ENCODE results near the gene PEPD.

PEPD gene

DNA sequence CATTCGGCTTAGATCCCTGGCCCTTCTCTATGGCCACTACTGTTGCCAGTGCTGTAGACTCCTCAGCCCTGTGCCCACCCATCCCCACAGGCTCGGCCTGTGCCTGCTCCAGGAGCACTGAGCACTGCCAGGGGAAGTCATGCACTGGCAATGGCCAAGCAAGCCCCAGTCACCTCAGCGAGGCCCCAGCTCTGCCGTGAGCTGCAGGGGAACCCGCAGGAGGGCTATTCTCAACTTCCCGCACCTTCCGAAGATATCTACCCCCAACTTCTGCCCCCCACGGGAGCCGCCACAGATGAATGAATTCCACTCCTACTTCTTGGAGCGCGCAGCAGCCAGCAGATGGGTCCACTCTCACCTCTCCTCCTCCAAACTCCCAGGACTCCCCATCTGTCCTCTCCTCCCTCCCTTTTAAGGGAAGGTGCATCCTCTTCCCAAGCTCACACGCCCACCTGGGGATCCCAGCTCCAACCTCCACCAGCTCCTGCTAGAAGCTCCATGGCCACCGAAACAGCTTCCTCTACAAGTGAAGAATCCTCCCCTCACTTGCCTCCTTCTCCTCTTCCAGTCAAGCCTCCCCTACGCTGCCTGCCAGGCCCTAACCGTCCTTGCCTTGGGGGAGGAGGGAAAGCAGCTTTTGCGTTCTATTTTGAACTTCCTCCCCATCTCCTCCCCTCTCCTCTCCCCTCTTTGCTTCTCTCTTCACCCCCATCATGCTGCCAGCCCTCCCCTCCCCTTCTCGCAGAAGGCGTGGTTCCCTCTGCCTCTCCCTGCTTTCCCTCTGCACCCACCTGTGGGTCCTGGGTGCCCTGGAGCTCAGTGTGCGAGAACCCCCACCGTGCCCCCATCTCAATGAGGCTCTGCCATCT is 52.2 kb downstream of the PEPD start:
- H3K4me3 ChIP-seq (ENCODE audit: insufficient read depth, low read depth, low read length) = no peak overlapping the region
- H3K36me3 ChIP-seq (ENCODE audit: control insufficient read depth, insufficient read depth, low read length) = no peaks in the 10 kb centered on the region
- no peak overlapping the region for H3K27ac ChIP-seq (ENCODE audit: insufficient read depth, low read depth, low read length, poor library complexity, severe bottlenecking)
- H3K4me1 ChIP-seq (ENCODE audit: control insufficient read depth, insufficient read depth, low read length) = no peaks in the 10 kb centered on the region
- no peaks in the 10 kb centered on the region for H3K27me3 ChIP-seq (ENCODE audit: control insufficient read depth, insufficient read depth, low read length, poor library complexity, severe bottlenecking)
- H3K9me3 ChIP-seq (ENCODE audit: control insufficient read depth, low read length) = no peaks in the 10 kb centered on the region
- 90 to 92% methylated on average over 20 of the region's 20 CpGs for WGBS, 2 experiments

DNA sequence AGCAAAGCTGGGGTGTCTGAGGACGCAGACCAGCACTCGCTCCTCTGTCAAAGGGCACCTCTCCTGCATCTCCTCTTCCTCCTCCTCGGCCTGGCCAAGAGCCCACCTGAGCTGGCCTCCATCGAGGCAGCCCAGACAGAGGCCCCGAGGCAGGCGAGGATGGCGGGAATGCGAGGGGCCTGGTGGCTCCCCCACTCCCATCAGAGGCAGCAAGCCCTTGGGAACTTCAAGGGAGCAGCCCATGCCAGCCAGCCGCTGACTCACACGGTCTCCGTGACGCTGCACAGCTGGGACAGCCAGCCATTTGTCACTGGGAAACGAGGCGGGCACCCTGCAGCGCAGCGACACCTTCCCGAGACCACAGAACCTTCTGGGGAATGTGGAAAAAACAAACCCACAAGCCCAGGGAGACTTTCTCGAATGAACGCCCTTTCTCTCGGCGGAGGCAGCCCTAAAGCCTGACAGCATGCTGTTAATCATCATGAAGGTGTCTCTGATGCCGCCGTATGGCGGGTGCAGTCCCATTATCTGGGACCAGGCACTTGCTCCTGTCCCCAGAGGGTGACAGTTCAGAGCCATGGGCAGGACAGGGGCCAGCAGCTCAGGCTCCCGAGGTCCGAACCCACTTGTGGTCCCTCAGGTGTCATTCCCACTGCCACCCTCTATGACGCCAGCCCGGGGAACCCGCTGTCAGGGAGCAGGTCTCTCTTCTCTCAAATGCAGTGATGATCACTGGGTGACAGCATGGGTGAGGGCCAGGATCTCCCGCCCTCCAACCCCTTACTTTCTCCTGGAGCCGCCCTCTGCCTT is 53.0 kb downstream of the PEPD start:
- Histone ChIP-seq H3K4me3 (ENCODE audit: insufficient read depth, low read depth, low read length) (no peak overlapping the region), H3K27me3 (ENCODE audit: control insufficient read depth, insufficient read depth, low read length, poor library complexity, severe bottlenecking) (no peaks in the 10 kb centered on the region), H3K36me3 (ENCODE audit: control insufficient read depth, insufficient read depth, low read length) (no peaks in the 10 kb centered on the region), H3K4me1 (ENCODE audit: control insufficient read depth, insufficient read depth, low read length) (no peaks in the 10 kb centered on the region), H3K27ac (ENCODE audit: insufficient read depth, low read depth, low read length, poor library complexity, severe bottlenecking) (no peak overlapping the region), H3K9me3 (ENCODE audit: control insufficient read depth, low read length) (no peaks in the 10 kb centered on the region)
- 94% methylated on average over 31 of the region's 31 CpGs for WGBS, 2 experiments

DNA sequence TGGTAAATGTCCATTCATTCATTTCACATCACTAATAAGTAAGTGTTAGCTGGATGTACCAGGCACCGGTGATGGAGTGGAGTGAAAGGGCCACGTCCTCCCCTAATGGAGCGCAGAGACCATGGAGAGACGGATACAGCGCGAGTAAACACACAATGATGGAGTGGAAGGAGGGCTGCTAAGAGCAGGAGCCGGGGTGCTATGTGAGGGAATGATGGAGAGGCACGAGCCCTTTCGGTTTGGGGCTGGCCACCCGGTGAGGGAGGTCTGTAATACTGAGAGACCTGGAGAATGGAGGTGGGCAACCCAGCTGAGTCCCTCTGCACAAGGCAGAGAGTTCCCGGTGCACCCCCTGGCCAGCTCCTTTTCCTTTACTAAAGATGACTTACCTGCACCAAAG is 53.7 kb downstream of the PEPD start:
- H3K4me3 ChIP-seq (ENCODE audit: insufficient read depth, low read depth, low read length) = no peak overlapping the region
- no peak overlapping the region for H3K27ac ChIP-seq (ENCODE audit: insufficient read depth, low read depth, low read length, poor library complexity, severe bottlenecking)
- H3K4me1 ChIP-seq (ENCODE audit: control insufficient read depth, insufficient read depth, low read length) = no peaks in the 10 kb centered on the region
- H3K27me3 ChIP-seq (ENCODE audit: control insufficient read depth, insufficient read depth, low read length, poor library complexity, severe bottlenecking) = no peaks in the 10 kb centered on the region
- H3K9me3 ChIP-seq (ENCODE audit: control insufficient read depth, low read length) = no peaks in the 10 kb centered on the region
- no peaks in the 10 kb centered on the region for H3K36me3 ChIP-seq (ENCODE audit: control insufficient read depth, insufficient read depth, low read length)
- 95 to 96% methylated on average over 11 of the region's 11 CpGs for WGBS, 2 experiments

GRCh38 chr19:33465834-33466233 is 55.8 kb downstream of the PEPD start:
- WGBS, 2 experiments = 100% methylated on average over 1 of the region's 1 CpG; no CpG with 5 or more reads in 1 of the 2 experiments
- H3K27ac ChIP-seq (ENCODE audit: insufficient read depth, low read depth, low read length, poor library complexity, severe bottlenecking) = no peak overlapping the region
- no peaks in the 10 kb centered on the region for H3K27me3 ChIP-seq (ENCODE audit: control insufficient read depth, insufficient read depth, low read length, poor library complexity, severe bottlenecking)
- H3K4me1 ChIP-seq (ENCODE audit: control insufficient read depth, insufficient read depth, low read length) = no peaks in the 10 kb centered on the region
- H3K9me3 ChIP-seq (ENCODE audit: control insufficient read depth, low read length) = no peaks in the 10 kb centered on the region
- no peaks in the 10 kb centered on the region for H3K36me3 ChIP-seq (ENCODE audit: control insufficient read depth, insufficient read depth, low read length)
- no peak overlapping the region for H3K4me3 ChIP-seq (ENCODE audit: insufficient read depth, low read depth, low read length)

DNA sequence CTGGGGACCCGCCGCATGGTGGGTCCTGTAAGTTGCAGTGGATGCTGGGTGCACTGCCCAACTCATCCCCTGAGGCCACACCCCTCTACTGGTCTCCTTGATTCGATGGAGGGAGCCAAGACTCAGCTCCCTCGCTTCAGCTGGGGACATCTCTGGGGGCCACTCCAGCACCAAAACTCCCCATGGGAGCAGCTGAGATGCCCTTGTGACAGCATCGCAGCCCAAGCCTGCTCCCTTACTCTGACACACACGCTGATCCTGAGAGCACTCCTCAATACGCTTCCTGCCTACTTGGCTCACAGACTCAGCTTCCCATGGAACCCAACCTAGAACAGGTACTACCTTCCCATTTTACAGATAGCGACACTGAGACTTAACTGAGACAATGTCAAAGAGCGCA is 56.2 kb downstream of the PEPD start:
- WGBS, 2 experiments = 93 to 96% methylated on average over 9 of the region's 9 CpGs
- Histone ChIP-seq H3K4me1 (ENCODE audit: control insufficient read depth, insufficient read depth, low read length) (no peaks in the 10 kb centered on the region), H3K36me3 (ENCODE audit: control insufficient read depth, insufficient read depth, low read length) (no peaks in the 10 kb centered on the region), H3K27ac (ENCODE audit: insufficient read depth, low read depth, low read length, poor library complexity, severe bottlenecking) (no peak overlapping the region), H3K4me3 (ENCODE audit: insufficient read depth, low read depth, low read length) (no peak overlapping the region), H3K9me3 (ENCODE audit: control insufficient read depth, low read length) (no peaks in the 10 kb centered on the region), H3K27me3 (ENCODE audit: control insufficient read depth, insufficient read depth, low read length, poor library complexity, severe bottlenecking) (no peaks in the 10 kb centered on the region)

DNA sequence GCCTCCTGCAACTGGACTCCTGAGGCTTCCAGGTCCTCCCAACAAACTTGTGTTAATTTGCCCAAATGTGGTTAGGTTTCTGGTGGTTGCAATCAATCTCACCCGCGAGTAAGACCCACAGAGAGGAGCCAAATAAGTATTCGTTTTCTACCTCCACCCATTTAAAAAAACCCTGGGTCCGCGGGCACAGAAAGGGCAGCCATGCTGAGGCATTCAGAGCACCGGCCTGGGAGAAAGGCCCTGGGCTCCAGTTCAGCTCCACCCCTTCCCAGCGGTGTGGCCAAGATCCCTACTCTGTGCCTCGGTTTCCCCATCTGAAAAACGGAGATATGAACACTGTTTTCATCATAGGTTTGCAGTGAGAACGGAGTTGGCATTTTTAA is 56.9 kb downstream of the PEPD start:
- H3K27me3 ChIP-seq (ENCODE audit: control insufficient read depth, insufficient read depth, low read length, poor library complexity, severe bottlenecking) = no peaks in the 10 kb centered on the region
- 91 to 93% methylated on average over 10 of the region's 10 CpGs for WGBS, 2 experiments
- no peak overlapping the region for H3K27ac ChIP-seq (ENCODE audit: insufficient read depth, low read depth, low read length, poor library complexity, severe bottlenecking)
- no peaks in the 10 kb centered on the region for H3K4me1 ChIP-seq (ENCODE audit: control insufficient read depth, insufficient read depth, low read length)
- H3K9me3 ChIP-seq (ENCODE audit: control insufficient read depth, low read length) = no peaks in the 10 kb centered on the region
- H3K36me3 ChIP-seq (ENCODE audit: control insufficient read depth, insufficient read depth, low read length) = no peaks in the 10 kb centered on the region
- no peak overlapping the region for H3K4me3 ChIP-seq (ENCODE audit: insufficient read depth, low read depth, low read length)

DNA sequence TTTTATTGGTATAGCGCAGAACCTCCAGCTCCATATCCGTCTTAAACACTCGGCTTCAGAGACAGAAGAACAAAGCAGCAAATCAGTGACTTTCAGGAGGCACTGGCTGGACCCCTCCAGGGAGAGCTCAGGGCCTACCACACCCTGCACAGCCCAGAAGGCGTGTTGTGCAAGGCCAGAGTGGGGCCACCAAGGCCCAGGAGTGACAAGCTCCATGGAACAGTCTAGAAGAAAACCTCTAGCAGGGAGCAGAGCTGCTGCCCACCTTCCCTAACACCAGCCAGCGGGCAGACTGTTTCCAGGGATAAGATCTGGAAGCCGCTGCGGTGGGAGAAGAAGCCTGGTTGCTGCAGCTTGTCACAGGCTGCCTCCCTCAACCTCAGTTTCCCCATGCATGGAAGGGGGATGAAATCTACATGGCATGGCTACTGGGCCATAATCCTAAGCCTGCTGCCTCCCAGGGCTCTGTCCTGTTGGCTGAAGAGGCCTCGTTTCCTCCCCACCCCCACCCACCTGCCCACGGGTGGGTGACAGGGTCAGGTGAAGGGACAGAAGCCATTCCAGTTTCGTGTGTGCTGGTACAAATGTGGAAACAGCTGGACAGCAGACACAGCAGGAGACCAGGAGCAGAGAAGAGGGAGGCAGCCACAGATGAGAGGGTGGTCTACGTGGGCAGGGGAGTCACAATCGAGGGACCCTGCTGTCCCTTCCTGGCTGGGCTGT is 57.4 kb downstream of the PEPD start:
- WGBS, 2 experiments = 95 to 96% methylated on average over 12 of the region's 12 CpGs
- Histone ChIP-seq H3K27ac (ENCODE audit: insufficient read depth, low read depth, low read length, poor library complexity, severe bottlenecking) (no peak overlapping the region), H3K9me3 (ENCODE audit: control insufficient read depth, low read length) (no peaks in the 10 kb centered on the region), H3K36me3 (ENCODE audit: control insufficient read depth, insufficient read depth, low read length) (no peaks in the 10 kb centered on the region), H3K4me1 (ENCODE audit: control insufficient read depth, insufficient read depth, low read length) (no peaks in the 10 kb centered on the region), H3K4me3 (ENCODE audit: insufficient read depth, low read depth, low read length) (no peak overlapping the region), H3K27me3 (ENCODE audit: control insufficient read depth, insufficient read depth, low read length, poor library complexity, severe bottlenecking) (no peaks in the 10 kb centered on the region)

DNA sequence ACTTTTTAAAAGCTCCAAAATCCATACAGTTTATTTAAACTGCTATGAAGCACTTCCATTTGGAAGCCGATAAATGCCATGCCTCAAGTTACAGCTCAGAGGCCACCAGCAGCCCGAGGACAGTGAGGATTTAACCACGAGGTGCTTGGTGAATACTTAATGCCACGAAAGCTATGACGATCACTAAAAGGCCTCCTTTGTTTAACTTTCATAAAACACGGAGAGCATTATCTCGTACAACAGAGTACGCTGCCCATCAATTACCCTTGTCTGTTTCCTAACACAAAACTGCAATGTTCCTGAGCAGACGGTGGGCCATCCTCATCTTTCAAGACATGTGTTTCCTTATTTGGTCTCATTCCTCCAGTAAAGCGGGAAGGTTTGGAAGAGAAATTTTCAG is 58.4 kb downstream of the PEPD start:
- H3K4me1 ChIP-seq (ENCODE audit: control insufficient read depth, insufficient read depth, low read length) = no peaks in the 10 kb centered on the region
- 93 to 94% methylated on average over 10 of the region's 10 CpGs for WGBS, 2 experiments

DNA sequence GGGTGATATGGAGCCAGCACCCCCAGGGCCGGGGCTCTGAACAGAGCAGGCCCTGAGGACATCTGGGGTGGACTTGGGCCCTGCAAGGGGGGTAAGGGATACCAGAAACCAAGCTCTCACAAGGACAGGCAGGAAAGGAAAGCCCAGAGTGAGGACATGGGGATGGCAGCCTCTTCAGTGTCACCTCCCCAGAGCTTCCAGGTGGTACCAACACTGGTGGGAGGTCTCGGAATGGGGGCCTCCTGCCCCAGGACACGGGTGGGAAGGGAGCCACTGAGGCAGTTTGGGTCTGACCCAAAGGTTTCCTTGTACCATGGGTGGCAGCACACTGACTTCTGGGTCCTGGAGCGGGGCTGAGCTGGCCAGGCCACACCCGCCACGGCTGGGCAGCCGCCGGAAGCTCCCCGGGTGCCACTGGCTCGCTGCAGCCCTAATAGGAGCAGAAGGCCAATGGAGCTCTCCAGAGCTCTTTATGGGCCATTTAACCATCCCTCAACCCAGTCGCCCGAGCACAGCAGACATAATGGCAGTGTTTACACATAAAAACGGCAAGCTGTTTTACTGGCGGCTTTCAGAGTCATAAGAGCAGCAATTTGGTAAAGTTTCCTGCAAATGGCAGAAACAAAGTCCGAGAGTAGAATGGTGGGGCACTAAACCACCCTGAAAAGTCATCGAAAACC is 59.3 kb downstream of the PEPD start:
- 89 to 91% methylated on average over 16 of the region's 16 CpGs for WGBS, 2 experiments
- no peaks in the 10 kb centered on the region for H3K27me3 ChIP-seq (ENCODE audit: control insufficient read depth, insufficient read depth, low read length, poor library complexity, severe bottlenecking)
- H3K4me1 ChIP-seq (ENCODE audit: control insufficient read depth, insufficient read depth, low read length) = no peaks in the 10 kb centered on the region
- no peaks in the 10 kb centered on the region for H3K36me3 ChIP-seq (ENCODE audit: control insufficient read depth, insufficient read depth, low read length)
- no peak overlapping the region for H3K27ac ChIP-seq (ENCODE audit: insufficient read depth, low read depth, low read length, poor library complexity, severe bottlenecking)
- H3K4me3 ChIP-seq (ENCODE audit: insufficient read depth, low read depth, low read length) = no peak overlapping the region
- H3K9me3 ChIP-seq (ENCODE audit: control insufficient read depth, low read length) = no peaks in the 10 kb centered on the region

More for the DNA sequence above, 58.4 kb downstream of the PEPD start:
- Histone ChIP-seq H3K27ac (ENCODE audit: insufficient read depth, low read depth, low read length, poor library complexity, severe bottlenecking) (no peak overlapping the region), H3K4me3 (ENCODE audit: insufficient read depth, low read depth, low read length) (no peak overlapping the region), H3K9me3 (ENCODE audit: control insufficient read depth, low read length) (no peaks in the 10 kb centered on the region), H3K36me3 (ENCODE audit: control insufficient read depth, insufficient read depth, low read length) (no peaks in the 10 kb centered on the region), H3K27me3 (ENCODE audit: control insufficient read depth, insufficient read depth, low read length, poor library complexity, severe bottlenecking) (no peaks in the 10 kb centered on the region)

Measured in ectodermal cell (in vitro differentiated cells).